ENCODE data around the gene MCM3. TPM values are rescaled to one million over a fixed set of nuclear protein-coding genes. Genes with fewer than 3 reads are reported as not detected.
A peak's percentile ranks its signal among the peaks of the same experiment; 100 is the strongest.

The MCM3 gene
- 10 to 100 TPM in 3 of 6 experiments, 1 to 10 TPM in 3; 6.6 to 35.9 (median 10.5) TPM for total RNA-seq
- long read RNA-seq: 0 reads

DNA sequence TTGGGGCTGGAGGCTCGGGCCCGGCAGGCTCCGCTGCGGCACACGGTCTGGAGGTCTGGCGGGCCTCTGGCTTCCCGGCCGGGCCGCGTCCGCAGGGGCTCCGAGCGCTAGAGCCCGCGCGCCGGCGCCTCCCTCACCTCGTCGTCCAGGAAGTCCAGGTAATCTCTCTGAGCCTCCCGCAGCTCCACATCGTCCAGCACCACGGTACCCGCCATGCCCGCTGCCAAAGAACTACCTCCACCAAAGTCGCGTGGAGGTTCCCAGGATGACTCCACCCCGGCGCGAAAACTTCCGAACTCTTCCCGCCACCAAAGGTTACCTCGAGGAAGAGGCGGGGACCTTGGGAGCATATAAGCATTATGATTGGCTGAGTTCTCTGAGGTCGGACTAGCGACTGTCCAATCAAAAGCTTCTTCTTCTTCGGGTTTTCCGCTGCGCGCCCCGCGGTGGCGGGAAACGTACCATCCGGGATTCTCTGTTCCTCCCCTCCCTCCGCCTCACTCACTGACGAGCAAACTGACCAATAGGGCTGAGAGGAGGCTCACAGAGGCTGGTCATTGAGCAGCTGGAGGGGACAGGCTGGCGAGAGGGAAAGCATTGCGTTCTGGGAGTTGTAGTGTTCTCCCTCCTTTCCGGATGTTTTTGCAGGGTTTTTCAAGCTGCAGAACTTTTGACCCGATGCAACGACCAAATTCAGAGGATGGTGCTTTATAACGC lies at the start of gene MCM3:
MCM3 (minus strand) TSS at position 283 of the 717 bp plus-strand sequence; CDS start at position 215, 68 bp downstream.
- peaks cover 0 to 11% (median 3%) of the 10 kb centered on the region in 4 donors for H3K4me1 ChIP-seq
- H3K36me3 ChIP-seq: peaks cover 0 to 19% (median 9%) of the 10 kb centered on the region in 4 donors
- ATAC-seq (peak; percentile 99 to 100 (median 99)), DNase-seq (peak; percentile 95 to 99 (median 98))
- intact Hi-C loops (cut with DNase I): loop anchor here (10.0 kb wide), 2 partner anchors 110 to 120 kb away; no protein-coding TSS in a partner anchor
- peak; percentile 68 for TF ChIP-seq POLR2A (IDR thresholded peaks at IDR 0.05)
- TF ChIP-seq, protein P1, sequence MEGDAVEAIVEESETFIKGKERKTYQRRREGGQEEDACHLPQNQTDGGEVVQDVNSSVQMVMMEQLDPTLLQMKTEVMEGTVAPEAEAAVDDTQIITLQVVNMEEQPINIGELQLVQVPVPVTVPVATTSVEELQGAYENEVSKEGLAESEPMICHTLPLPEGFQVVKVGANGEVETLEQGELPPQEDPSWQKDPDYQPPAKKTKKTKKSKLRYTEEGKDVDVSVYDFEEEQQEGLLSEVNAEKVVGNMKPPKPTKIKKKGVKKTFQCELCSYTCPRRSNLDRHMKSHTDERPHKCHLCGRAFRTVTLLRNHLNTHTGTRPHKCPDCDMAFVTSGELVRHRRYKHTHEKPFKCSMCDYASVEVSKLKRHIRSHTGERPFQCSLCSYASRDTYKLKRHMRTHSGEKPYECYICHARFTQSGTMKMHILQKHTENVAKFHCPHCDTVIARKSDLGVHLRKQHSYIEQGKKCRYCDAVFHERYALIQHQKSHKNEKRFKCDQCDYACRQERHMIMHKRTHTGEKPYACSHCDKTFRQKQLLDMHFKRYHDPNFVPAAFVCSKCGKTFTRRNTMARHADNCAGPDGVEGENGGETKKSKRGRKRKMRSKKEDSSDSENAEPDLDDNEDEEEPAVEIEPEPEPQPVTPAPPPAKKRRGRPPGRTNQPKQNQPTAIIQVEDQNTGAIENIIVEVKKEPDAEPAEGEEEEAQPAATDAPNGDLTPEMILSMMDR (IDR thresholded peaks at IDR 0.05): peak in 2 of 4 donors; percentile 32 to 33
- H3K9me3 ChIP-seq: no peaks in the 10 kb centered on the region
- no peaks in the 10 kb centered on the region for H3K27me3 ChIP-seq
- 0% methylated on average over 21 of the region's 53 CpGs for WGBS (ENCODE audit: insufficient coverage, low coverage, low lambda C conversion rate, missing lambda C conversion rate)
- peak within 1 kb of the TSS; percentile 76 to 92 (median 79) for H3K4me3 ChIP-seq
- peak within 1 kb of the TSS; percentile 47 to 56 (median 51) for H3K27ac ChIP-seq

- H3K27me3 ChIP-seq: no peaks in the 10 kb centered on the region
- no peaks in the 10 kb centered on the region for H3K36me3 ChIP-seq
- ATAC-seq (peak in 1 of 4 donors; percentile 38), DNase-seq (no peak)
- no peaks in the 10 kb centered on the region for H3K4me1 ChIP-seq
- WGBS (ENCODE audit: insufficient coverage, low coverage, low lambda C conversion rate, missing lambda C conversion rate): 22% methylated on average over 1 of the region's 1 CpG
- H3K9me3 ChIP-seq: no peaks in the 10 kb centered on the region
- H3K4me3 ChIP-seq: no peak overlapping the region
- TF ChIP-seq POLR2A (IDR thresholded peaks at IDR 0.05): no peak
- TF ChIP-seq, protein P1 (IDR thresholded peaks at IDR 0.05): no peak
- intact Hi-C loops (cut with DNase I): no loop called here
- H3K27ac ChIP-seq: no peak overlapping the region
These were observed 49.3 kb upstream of the MCM3 start for GRCh38 chr6:52333840-52334200.

GRCh38 chr6:52331793-52332457 lies 47.4 kb upstream of the MCM3 start:
- Histone ChIP-seq H3K36me3 (no peaks in the 10 kb centered on the region), H3K27me3 (no peaks in the 10 kb centered on the region), H3K27ac (no peak overlapping the region), H3K9me3 (no peaks in the 10 kb centered on the region), H3K4me3 (no peak overlapping the region), H3K4me1 (no peaks in the 10 kb centered on the region)
- TF ChIP-seq, protein P1 (IDR thresholded peaks at IDR 0.05): no peak
- TF ChIP-seq POLR2A (IDR thresholded peaks at IDR 0.05): no peak
- intact Hi-C loops (cut with DNase I): no loop called here
- WGBS (ENCODE audit: insufficient coverage, low coverage, low lambda C conversion rate, missing lambda C conversion rate): 63% methylated on average over 3 of the region's 4 CpGs
- no peak for ATAC-seq
- DNase-seq: no peak

DNA sequence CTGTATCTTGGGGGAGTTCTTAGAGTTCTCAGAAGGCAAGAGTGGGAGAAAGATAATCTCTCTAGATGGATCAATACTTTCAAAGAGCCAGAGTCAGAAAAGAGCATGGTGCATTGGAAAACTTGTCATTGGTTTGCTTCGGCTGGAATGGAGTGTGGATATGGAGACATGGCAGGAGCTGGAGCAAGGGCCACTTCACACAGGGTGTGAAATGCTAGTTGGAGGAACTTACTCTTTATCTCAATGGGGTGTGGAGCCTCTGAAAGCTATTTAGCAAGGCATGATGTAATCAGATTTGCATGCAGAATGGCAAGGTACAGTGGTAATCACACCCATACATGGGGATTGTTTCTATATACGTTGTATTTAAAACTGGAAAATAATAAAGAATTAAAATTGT lies 45.9 kb upstream of the MCM3 start:
- H3K27ac ChIP-seq: no peak overlapping the region
- H3K36me3 ChIP-seq: no peaks in the 10 kb centered on the region
- DNase-seq (no peak), ATAC-seq (no peak)
- H3K9me3 ChIP-seq: no peaks in the 10 kb centered on the region
- no peak overlapping the region for H3K4me3 ChIP-seq
- TF ChIP-seq, protein P1 (IDR thresholded peaks at IDR 0.05): no peak
- no peaks in the 10 kb centered on the region for H3K4me1 ChIP-seq
- intact Hi-C loops (cut with DNase I): no loop called here
- 51% methylated on average over 2 of the region's 2 CpGs for WGBS (ENCODE audit: insufficient coverage, low coverage, low lambda C conversion rate, missing lambda C conversion rate)
- no peaks in the 10 kb centered on the region for H3K27me3 ChIP-seq
